Neural cell (in vitro differentiated cells): ENCODE results near the gene OGT. TPM values are rescaled to one million over a fixed set of nuclear protein-coding genes. Genes with fewer than 3 reads are reported as not detected.
"Not testable (repeated sequence)": the region's sequence is repeated elsewhere in the genome, so short reads cannot be mapped to it uniquely, and the experiment has no call there.

Source experiments
- H2AFZ ChIP-seq: fragments of 200-600, 300-800 bp; sonication (generic), shearing (Covaris generic); 2 replicates; pipeline ENCODE4 v1.6.0; 2014; ENCODE audit warnings: low read depth, mild to moderate bottlenecking, antibody characterized with exemption, low read length, moderate library complexity
- H3F3A ChIP-seq: fragments of 200-600 bp; shearing (Covaris generic); 2 replicates; pipeline ENCODE4 v1.6.1; 2016; ENCODE audit warnings: mild to moderate bottlenecking, moderate library complexity, mixed read lengths, antibody characterized with exemption, low read length; ENCODE audit not compliant: insufficient read depth, poor library complexity, severe bottlenecking
- H3K27ac ChIP-seq: fragments of 200-600, 300-800 bp; sonication (generic), shearing (Covaris generic); 2 replicates; pipeline ENCODE4 v1.5.1; 2014; ENCODE audit warnings: mild to moderate bottlenecking, low read length, moderate library complexity
- H3K27me3 ChIP-seq: fragments of 300-800, 200-600 bp; sonication (generic), shearing (Covaris generic); 2 replicates; pipeline ENCODE4 v1.6.0; 2014; ENCODE audit warnings: mild to moderate bottlenecking, low read depth, low read length, moderate library complexity; ENCODE audit not compliant: insufficient read depth
- H3K36me3 ChIP-seq: fragments of 300-800, 200-600 bp; sonication (generic), shearing (Covaris generic); 2 replicates; pipeline ENCODE4 v1.5.1; 2014; ENCODE audit warnings: mild to moderate bottlenecking, antibody characterized with exemption, low read length, moderate library complexity; ENCODE audit not compliant: insufficient read depth
- H3K4me2 ChIP-seq: fragments of 300-800, 200-600 bp; sonication (generic), shearing (Covaris generic); 2 replicates; pipeline ENCODE4 v1.6.0; 2014; ENCODE audit warnings: mild to moderate bottlenecking, low read length
- H3K4me3 ChIP-seq: fragments of 300-800, 200-600 bp; sonication (generic), shearing (Covaris generic); 2 replicates; pipeline ENCODE4 v1.5.1; 2014; ENCODE audit warnings: mild to moderate bottlenecking, low read length, moderate library complexity
- H3K79me2 ChIP-seq: fragments of 200-600 bp; shearing (Covaris generic); replicated peaks from 2 replicates; pipeline ENCODE4 v1.6.0; 2014; ENCODE audit warnings: mild to moderate bottlenecking, low read length, moderate library complexity; ENCODE audit not compliant: insufficient read depth
- H3K9ac ChIP-seq: fragments of 300-800, 200-600 bp; sonication (generic), shearing (Covaris generic); 2 replicates; pipeline ENCODE4 v1.6.1; 2016; ENCODE audit warnings: mild to moderate bottlenecking, low read length, mixed read lengths
- H3K9me2 ChIP-seq: fragments of 200-600 bp; shearing (Covaris generic); 2 replicates; pipeline ENCODE4 v1.6.1; 2016; ENCODE audit warnings: mild to moderate bottlenecking, low read length, mixed read lengths; ENCODE audit not compliant: insufficient read depth
- H3K9me3 ChIP-seq: fragments of 200-600, 300-800 bp; sonication (generic), shearing (Covaris generic); 2 replicates; pipeline ENCODE4 v1.6.1; 2016; ENCODE audit warnings: mild to moderate bottlenecking, mixed run types, low read length, moderate library complexity, mixed read lengths
- H4K20me1 ChIP-seq: fragments of 200-600 bp; shearing (Covaris generic); 2 replicates; pipeline ENCODE4 v1.6.1; 2016; ENCODE audit warnings: mild to moderate bottlenecking, mixed run types; ENCODE audit not compliant: insufficient read depth
- CTCF ChIP-seq: fragments of 450-650 bp; IDR thresholded peaks from 2 replicates; pipeline ENCODE4 v1.5.1; 2014; ENCODE audit warnings: antibody characterized with exemption, mild to moderate bottlenecking, moderate library complexity; ENCODE audit not compliant: poor library complexity, severe bottlenecking
- EP300 ChIP-seq: fragments of 450-650 bp; conservative IDR thresholded peaks from 2 replicates; pipeline ENCODE4 v1.6.1; 2014; ENCODE audit warnings: antibody characterized with exemption, mild to moderate bottlenecking, moderate library complexity; ENCODE audit not compliant: poor library complexity, severe bottlenecking
- EZH2 ChIP-seq: fragments of 200-600, 300-800 bp; shearing (Covaris generic), sonication (generic); IDR thresholded peaks from 2 replicates; pipeline ENCODE4 v1.6.1; 2014; ENCODE audit warnings: antibody characterized with exemption, low read length, borderline replicate concordance, mild to moderate bottlenecking; ENCODE audit not compliant: insufficient read depth, poor library complexity, severe bottlenecking
- MXI1 ChIP-seq: fragments of 450-650 bp; conservative IDR thresholded peaks from 2 replicates; pipeline ENCODE4 v1.6.1; 2014; ENCODE audit warnings: antibody characterized with exemption, mild to moderate bottlenecking; ENCODE audit not compliant: poor library complexity, severe bottlenecking
- POLR2AphosphoS5 ChIP-seq: IDR thresholded peaks from 2 replicates; pipeline ENCODE4 v1.6.1; 2012
- RAD21 ChIP-seq: fragments of 450-650 bp; conservative IDR thresholded peaks from 2 replicates; pipeline ENCODE4 v1.6.1; 2014; ENCODE audit warnings: antibody characterized with exemption, mild to moderate bottlenecking, moderate library complexity
- REST ChIP-seq: IDR thresholded peaks from 2 replicates; pipeline ENCODE4 v1.6.1; 2012; ENCODE audit warnings: borderline replicate concordance
- SMC3 ChIP-seq: fragments of 450-650 bp; conservative IDR thresholded peaks from 2 replicates; pipeline ENCODE4 v1.6.1; 2014; ENCODE audit warnings: antibody characterized with exemption, mild to moderate bottlenecking, moderate library complexity; ENCODE audit not compliant: poor library complexity
- TAF1 ChIP-seq: IDR thresholded peaks from 2 replicates; pipeline ENCODE4 v1.6.1; 2012; ENCODE audit warnings: low read depth
- polyA plus RNA-seq: library from polyadenylated mRNA; depleted of rRNA; stranded (reverse); fragments of >200 nt; gene quantifications from 2 replicates; pipeline ENCODE4 v1.2.3, GENCODE V29; 2014

OGT gene
- polyA plus RNA-seq, 1 donor from 2014 or later, result 340 TPM

- H3K9me2 ChIP-seq, result no peaks in the 10 kb centered on the region
- H3K4me3 ChIP-seq, result no peak overlapping the region
- H2AFZ ChIP-seq, result no peak overlapping the region
- no peak overlapping the region for H3K27ac ChIP-seq
- no peaks in the 10 kb centered on the region for H3K9me3 ChIP-seq
- H3K9ac ChIP-seq, result no peak overlapping the region
- H3F3A ChIP-seq, result no peaks in the 10 kb centered on the region
- H3K79me2 ChIP-seq, result no peaks in the 10 kb centered on the region
- TF ChIP-seq CTCF, result no peak
- no peak for TF ChIP-seq EZH2
- TF ChIP-seq MXI1, result no peak
- TF ChIP-seq EP300, result no peak
- TF ChIP-seq SMC3, result no peak
- TF ChIP-seq REST, result no peak
- TF ChIP-seq POLR2AphosphoS5, result no peak
- TF ChIP-seq TAF1, result no peak
- no peak for TF ChIP-seq RAD21
- H3K4me2 ChIP-seq, result no peak overlapping the region
- H3K27me3 ChIP-seq, result no peaks in the 10 kb centered on the region
- H4K20me1 ChIP-seq, result no peaks in the 10 kb centered on the region
- H3K36me3 ChIP-seq, result no peaks in the 10 kb centered on the region
Observed at GRCh38 chrX:71558920-71559319, 26.0 kb downstream of the OGT start.

- H3K4me2 ChIP-seq, H3K79me2 ChIP-seq, H4K20me1 ChIP-seq, H3K27ac ChIP-seq, H3K9ac ChIP-seq, H3K36me3 ChIP-seq, H3K9me2 ChIP-seq, H3F3A ChIP-seq, H2AFZ ChIP-seq, H3K27me3 ChIP-seq, H3K9me3 ChIP-seq, H3K4me3 ChIP-seq: not testable (repeated sequence)
Observed at GRCh38 chrX:71559773-71560172, 26.9 kb downstream of the OGT start.

DNA sequence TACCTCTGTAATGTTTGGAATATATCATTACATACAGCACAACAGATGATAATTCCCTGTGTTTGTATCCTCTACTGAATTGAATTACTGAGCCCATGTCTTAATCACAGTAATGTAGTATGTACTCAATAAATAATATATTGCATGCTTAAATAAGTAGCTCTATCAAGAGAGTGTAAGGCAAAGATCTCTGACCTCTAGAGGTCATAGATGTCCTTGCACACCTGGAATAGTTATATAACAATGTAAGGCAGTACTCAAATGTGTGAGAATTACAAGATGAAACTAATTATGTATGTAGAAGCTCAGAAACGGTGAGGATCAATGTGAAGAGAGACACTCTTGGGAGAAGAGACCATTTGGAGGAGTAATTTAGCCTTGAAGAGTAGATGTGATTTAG is 31.0 kb downstream of the OGT start:
- Histone ChIP-seq H3K79me2 (no peaks in the 10 kb centered on the region), H3K36me3 (no peaks in the 10 kb centered on the region), H3K9me2 (no peaks in the 10 kb centered on the region), H3K9ac (no peak overlapping the region), H3K9me3 (no peaks in the 10 kb centered on the region), H3F3A (no peaks in the 10 kb centered on the region), H3K27me3 (no peaks in the 10 kb centered on the region), H4K20me1 (no peaks in the 10 kb centered on the region), H2AFZ (no peak overlapping the region), H3K4me2 (no peak overlapping the region), H3K4me3 (no peak overlapping the region), H3K27ac (no peak overlapping the region)
- TF ChIP-seq RAD21 (no peak), TAF1 (no peak), SMC3 (no peak), EZH2 (no peak), CTCF (no peak), MXI1 (no peak), REST (no peak), EP300 (no peak), POLR2AphosphoS5 (no peak)
